NCI-H82 treated with DMSO at 0.1 percent for 48 hours (cell line): Measurements from ENCODE around the gene RHOJ.
"Not testable (repeated sequence)": the region's sequence is repeated elsewhere in the genome, so short reads cannot be mapped to it uniquely, and the experiment has no call there.

Experiments
- DNase-seq: peaks from one replicate; lab custom pipeline; 2025; ENCODE audit not compliant: unreplicated experiment; lab: John Stamatoyannopoulos, UW

RHOJ gene

DNA sequence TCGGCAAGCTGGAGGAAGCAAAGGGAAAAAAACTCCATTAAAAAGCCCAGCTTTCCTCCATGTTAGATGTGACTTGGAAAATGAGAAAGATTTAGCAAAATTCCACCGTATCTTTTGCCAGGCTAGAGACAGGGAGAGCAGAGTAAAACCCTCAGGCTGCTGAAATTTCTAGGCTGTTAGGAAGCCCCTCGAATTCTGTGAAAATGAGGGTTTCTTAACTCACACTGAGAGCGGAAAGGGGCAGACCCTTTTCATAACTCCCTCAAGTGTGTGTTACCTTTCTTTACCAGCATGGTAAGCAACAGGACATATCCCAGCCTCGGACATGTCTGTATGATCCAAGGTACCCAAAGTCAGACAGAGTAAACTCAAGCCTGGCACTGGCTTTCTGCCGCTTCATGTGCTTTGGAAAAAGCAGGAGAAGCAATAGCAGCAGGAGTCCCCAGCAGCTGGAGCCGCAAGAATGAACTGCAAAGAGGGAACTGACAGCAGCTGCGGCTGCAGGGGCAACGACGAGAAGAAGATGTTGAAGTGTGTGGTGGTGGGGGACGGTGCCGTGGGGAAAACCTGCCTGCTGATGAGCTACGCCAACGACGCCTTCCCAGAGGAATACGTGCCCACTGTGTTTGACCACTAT is at the start of gene RHOJ:
Gene RHOJ (plus strand): TSS at position 37 of the 637 bp plus-strand sequence. CDS start 427 bp downstream, at position 464.
- DNase-seq = no peak

DNA sequence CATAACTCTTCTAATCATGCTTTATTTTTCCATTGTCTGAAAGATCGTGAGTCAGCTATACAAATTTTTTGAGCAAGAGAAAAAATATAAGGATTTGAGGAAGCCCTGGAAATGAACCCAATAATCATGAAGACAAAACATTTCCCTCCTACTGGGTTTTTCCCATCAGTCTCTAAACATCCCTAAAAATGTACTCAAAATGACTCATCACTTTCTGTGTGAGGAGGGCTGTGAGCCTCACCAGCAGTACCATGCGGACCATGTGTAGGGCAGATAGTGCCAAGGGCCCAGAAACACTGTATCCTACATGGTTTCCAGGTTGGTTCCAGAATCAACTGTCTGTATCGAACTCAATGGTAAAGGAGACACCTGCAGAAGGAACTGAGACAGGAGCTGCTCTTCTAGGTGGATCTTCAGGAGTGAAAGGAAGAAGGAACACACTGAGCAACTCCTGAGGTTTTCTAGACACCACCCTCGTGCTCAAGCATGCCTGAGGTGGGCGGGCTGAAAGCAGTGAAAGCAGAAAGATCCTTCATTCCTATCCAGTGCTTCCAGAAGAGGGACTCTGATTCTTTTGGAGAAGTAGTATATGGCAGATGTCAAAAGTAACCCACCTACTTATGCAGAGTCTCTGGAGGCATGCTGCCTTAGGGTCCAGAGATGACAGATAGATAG is 48.6 kb upstream of the RHOJ start:
- DNase-seq = no peak

DNA sequence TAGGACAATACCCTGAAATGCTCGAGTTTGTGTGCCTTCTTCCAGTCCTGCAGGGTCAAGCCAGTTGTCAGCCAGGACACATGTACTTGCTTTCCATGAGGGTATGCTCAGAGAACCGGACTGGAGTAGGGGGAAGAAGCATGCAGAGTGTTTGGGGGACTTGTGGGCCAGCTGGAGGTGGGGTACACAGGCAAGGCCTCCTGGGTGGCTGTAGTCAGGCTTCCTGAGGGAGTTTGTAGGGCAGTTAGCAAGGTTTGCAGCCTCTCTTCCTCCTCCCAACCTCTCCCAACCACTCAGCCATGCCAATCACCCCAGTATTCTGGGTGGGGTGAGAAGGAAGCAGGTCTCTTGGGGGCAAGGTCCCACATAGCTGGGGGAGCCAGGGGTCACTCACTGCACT is 47.0 kb upstream of the RHOJ start:
- no peak for DNase-seq

DNA sequence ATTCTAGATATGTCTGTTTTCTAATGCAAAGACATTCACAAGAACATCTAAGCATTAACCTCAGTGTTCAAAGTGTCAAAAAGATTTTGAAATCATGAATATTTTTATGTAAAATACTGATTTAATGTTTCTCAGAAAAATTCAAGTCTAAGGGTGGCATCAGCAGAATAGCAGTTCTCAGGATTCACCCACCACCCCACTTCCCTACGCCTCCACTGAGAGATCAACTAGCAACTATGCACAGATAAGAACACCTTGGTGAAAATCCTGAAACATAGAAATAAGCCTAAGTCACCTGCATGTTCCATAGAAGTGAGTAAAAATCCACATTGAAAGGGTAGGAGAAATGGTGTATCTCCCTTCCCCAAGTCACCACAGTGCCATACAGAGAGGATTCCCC is 40.9 kb upstream of the RHOJ start:
- no peak for DNase-seq

DNA sequence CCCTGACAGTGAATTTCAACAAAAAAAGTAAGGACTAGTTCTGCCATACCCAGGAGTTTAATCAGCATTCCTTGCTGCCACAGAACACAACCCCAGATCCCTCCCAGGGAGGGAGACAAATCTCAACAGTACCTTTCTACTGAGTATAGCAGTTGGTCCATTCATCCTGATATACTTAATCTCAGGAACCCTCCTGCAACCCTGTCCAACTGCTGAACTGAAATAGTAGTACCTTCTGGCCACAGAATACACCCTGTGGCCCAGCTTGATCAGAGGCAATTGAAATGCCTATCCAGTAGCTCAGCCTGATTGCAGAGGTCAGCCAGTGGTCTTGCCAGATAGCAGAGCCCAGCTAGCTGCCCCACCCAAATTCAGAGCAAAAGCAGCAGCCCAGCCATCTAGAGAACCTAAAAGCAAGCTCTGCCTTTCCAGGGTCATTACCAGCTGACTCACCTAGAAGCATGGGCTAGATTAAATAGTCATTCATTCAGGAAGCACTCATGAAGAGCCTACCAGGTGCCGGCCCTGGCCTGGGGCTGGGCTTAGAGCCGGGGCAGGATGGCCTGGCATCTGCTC is 40.0 kb upstream of the RHOJ start:
- no peak for DNase-seq

DNA sequence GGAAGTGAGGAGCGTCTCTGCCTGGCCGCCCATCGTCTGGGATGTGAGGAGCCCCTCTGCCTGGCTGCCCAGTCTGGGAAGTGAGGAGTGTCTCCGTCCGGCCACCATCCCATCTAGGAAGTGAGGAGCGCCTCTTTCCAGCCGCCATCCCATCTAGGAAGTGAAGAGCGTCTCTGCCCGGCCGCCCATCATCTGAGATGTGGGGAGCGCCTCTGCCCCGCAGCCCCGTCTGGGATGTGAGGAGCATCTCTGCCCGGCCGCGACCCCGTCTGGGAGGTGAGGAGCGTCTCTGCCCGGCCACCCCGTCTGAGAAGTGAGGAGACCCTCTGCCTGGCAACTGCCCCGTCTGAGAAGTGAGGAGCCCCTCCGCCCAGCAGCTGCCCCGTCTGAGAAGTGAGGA is 39.0 kb upstream of the RHOJ start:
- not testable (repeated sequence) for DNase-seq

DNA sequence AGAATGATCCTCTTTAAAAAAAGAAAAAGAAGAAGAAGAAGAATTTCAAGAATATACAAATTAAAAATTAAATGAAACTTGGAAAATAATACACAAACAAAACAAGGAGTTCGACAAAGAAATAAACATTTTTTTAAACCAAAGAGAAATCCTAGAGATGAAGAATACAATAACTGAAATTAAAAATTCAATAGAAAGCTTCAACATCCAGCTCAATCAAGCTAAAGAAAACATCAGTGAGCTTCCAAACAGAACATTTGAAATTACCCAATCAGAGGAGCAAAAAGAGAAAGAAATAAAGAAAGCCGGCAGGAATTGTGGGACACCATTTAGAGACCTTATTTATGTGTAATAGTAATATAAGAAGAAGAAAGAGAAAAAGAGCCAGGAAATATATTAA is 37.2 kb upstream of the RHOJ start:
- DNase-seq = no peak

DNA sequence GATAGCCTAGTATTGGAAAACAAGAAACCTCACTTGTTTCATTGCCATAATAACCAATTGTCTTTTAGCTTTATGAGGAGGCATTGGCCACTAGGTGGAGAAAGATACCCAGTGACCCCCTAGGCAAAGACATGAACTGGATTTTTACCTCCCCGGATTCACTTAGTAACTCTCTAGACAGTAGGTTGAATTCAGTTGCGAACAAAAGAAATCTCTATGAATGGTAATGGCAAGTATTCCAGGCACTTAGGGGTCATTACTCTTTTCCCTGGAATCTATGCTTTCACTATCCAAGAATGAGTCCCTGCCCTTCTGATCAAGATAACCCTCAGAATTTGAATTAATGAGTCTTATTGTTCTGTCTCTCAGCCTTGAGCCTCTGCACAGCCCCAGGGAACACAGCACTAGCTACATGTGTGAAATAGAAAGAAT is 29.5 kb upstream of the RHOJ start:
- DNase-seq = peak; percentile 27

DNA sequence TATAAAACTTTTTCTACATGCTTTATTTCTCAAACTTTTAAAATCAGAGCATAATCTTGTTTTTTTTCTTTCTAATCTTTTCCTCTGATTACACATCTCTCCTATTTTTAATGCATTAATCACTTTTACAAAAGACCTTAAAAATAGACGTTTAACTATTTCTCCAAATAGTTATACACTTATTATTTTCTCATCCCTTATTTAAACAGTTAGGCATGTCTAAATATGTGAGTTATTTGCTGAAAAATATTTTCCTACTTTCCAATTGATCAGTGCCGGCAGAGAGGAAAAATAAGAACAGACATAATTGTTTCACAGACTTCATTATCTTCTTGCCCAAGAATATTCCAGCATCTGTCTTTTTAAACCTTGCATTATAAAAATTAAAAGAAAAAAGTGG is 28.7 kb upstream of the RHOJ start:
- no peak for DNase-seq

DNA sequence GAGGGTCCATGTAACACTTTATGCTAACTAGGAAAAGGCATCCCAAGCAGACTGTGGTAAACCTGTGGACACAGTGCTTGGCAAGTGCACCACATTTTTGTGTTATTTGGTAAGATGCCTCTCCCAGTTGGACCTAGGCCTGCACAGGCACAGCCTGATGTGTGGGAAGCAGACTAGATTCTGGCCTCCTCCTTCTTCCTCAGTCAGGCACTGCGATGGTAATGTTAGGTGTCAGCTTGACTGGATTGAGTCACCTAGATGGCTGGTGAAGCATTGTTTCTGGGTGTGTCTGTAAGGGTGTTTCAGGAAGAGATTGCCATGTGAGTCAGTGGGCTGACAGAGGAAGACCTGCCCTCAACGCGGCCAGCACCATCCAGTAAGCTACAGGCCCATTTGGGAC is 25.3 kb upstream of the RHOJ start:
- no peak for DNase-seq

DNA sequence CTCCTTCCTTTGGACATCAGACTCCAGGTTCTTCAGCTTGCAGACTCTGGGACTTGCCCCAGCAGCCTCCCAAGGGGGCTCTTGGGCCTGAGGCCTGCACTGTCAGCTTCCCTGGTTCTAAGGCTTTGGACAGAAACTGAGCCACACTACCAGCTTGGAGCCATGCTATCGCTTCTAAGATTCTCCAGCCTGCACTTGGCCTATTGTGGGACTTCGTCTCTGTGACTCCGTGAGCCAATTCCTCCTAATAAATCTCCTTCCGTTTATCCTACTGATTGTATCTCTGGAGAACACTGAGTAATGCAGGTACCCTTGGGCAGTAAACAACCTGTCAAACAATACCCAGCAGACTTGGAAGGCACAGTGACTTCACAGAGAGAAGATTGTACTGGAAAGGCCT is 24.9 kb upstream of the RHOJ start:
- no peak for DNase-seq

DNA sequence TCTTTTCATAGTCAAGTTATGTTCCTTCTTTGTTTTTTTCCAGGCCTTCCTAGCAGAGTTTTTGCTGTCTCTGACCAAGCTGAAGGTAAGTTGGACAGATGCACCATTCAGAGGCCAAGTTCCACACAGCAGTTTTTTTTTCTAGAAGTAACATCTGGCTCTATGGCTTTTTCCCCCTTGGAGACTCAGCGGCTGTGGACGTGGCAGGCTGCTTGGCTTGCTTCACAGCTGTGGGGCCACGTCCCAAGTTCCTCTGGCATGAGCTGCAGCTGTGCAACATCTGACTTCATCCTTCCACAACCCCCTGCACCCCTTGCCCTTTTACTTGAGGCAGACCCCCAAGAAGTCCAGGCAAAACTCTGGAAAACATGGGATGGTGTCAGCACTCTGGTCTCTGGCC is 24.2 kb upstream of the RHOJ start:
- no peak for DNase-seq

DNA sequence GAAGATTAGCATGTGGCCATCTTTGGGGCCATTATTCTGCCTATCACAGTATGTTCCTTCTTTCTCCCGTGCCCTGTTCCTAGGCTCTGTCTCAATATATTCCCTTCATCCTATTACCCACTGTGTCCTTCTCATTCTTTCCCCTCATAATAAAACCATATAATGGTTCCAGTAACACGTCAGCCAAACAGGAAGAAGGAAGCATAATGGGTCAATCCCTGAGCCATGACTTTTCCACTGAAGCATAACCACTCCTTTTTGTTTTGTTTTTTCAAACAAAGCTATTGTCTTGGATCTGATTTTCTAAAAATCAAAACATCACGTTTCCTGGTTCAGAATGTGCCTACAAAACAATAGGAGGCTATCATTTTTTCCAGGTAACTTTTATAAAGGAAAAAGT is 21.3 kb upstream of the RHOJ start:
- DNase-seq = no peak

DNA sequence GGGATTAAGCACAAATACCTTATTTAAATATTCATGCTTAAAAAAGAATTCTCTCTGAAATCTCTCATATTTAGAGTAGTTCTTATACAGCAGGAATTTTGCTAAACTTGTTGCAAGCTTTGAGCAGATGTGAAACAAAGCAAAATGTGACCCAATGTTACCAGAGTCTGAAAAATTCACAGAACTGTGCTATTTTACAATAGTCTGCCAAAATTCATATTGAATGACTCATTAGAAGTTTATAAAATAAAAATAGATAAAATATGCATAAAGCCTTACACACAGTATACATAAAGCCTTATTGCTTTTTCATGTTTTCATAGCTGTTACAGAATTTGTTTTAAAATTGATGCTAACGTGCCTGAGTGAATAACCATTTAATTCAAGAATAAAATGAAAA is 17.8 kb upstream of the RHOJ start:
- DNase-seq = no peak

DNA sequence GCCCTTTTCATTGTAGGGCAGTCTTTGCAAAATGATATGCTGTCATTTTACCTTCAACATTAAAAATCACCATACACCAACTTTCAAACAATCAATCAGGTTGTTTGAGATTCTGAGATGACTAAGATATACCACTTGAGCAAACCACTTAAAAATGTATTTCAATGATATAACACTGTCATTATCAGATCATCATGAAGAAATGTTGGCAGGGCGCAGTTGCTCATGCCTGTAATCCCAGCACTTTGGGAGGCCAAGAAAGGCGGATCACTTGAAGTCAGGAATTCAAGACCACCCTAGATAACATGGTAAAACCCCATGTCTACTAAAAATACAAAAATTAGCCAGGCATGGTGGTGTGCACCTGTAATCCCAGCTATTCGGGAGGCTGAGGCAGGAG is 13.0 kb upstream of the RHOJ start:
- no peak for DNase-seq

DNA sequence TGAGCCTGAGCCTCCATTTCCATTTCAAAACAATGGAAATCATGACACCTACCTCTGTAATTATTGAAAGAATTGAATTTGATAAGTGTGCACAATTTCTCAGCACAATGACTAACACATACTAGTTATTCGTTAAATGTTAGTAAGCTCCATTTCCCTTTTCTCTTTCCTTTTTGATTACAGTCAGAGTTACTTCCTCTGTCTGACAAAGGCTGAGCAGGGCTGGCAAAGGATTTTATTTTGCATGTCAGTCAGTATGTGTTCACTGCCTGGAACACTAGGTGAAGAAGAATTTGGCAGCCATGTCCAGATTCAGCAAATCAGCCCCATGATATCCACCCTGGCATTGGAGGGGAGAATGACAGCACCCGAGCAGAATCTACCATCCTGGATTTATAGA is 12.2 kb upstream of the RHOJ start:
- no peak for DNase-seq

DNA sequence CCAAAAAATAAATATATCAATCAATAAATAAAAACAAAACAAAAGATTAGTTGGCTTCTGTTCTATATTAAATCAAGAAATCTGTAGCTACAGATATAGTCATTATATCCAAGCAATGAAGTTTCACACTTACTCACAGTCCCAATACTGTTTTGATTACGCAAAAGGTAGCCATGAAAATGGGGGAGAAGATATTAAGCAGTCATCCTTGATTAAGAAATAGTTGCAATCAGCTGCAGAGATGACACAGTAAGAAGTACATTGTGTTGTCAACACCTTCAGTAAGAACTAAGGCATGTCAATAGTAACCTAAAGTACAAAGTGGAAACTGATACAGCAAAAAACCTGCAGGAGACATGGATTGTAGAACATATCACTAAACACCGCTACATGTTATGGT is 11.0 kb upstream of the RHOJ start:
- DNase-seq = no peak

DNA sequence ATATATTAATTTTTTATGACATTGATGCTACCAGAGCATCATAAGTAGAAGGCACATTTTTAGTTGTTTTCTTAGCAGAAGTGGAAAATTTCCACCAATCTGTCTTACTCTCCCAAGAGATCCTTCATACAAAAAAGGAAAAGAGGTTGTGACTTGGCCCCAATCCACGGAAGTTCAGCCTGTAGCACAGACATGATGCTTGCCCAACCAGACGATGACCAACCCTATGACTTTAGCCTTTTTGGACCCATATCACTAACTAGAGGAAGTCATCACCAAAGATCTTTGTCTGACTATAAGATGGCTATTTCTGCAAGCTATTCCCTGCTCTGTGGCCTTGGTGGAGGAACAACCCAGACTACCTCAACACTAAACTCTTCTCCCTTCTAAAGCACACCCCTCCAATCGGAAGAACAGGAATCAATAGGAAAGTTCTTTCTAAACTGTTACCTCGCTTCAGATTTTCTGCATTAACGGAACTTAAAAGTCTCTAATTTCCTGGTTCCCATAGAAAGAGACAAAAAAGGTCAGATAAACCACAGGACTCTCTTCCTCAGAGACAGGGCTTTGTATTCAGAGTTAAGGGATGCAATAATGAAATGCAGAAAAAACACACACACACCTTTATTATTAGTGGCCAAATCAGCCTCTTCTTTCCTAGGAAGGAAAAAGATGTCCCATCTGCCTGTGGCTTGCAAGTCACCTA is 4.1 kb upstream of the RHOJ start:
- DNase-seq = no peak

DNA sequence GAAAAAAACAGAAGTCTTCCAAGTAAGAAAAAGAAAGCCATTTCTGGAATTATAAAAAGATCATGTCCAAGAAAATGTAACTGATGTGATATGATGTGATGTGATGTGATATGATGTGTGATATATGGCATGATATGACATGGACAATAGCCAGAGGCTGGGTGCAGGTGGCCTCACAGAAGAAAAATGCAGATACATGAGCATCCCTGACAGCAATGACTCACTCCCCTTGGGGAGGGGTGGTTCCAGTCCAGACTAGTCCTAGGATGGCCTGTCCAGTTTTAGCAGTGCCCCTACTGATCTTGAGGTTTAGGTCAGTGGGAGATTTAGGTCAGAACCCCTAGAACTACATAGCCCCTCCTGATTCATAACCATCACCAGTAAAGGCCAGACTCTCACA is 3.5 kb upstream of the RHOJ start:
- no peak for DNase-seq

DNA sequence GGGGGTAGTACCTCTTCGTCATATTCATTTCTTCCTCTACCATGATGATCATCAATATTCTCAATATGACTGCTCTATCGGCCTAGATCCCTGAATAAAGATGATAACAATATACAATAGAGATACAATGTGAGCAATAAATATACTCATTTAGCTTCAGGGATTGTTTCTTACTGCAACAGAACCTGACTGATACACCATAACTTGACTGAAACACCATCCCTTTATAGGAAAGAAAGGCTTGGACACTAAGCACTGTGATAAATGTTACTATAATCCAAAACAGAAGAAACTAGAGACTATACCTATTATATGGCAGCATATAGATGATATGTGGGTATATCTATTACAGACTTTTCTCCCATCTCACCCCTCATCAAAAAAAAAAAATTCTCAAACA is 1.2 kb upstream of the RHOJ start:
- no peak for DNase-seq

DNA sequence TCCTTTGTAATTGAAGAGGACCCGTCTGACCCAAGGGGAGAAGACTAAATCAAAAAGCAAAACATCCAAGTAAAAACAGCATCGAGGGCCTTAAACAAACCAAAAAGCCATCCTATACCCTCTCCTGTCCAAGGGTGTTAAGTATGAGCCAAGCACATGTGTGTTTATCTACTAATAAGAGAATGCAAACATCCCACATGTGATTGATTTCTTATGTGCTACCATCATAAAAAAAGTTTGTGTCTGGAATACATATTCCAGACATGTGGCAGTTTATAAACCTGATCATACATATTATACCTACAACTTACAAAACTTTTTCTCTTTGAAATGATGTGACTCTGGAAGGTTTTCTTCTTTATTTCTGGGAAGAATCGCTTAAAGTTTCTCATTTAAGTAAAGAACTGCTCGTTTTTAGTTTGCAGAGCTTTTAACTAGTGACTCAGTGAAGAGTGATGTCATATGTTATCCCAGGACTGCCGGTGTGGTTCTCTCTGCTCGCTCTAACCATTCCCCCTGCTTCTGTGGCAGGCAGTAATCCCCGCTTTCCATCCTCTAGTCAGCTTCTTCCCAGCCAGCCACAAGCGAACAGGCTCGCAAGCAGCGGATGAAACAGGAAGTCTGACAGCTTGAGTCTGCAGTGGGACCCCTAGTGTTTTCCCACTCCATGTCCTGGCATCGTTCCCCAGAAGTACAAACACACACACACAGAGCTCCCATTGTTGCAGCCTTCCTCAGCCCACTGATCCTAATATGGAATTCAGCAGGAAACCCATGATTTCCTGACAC is 431 bp upstream of the RHOJ start:
- DNase-seq = peak; percentile 18
